Measurements from ENCODE around the gene SLC23A1.

SLC23A1 gene

DNA sequence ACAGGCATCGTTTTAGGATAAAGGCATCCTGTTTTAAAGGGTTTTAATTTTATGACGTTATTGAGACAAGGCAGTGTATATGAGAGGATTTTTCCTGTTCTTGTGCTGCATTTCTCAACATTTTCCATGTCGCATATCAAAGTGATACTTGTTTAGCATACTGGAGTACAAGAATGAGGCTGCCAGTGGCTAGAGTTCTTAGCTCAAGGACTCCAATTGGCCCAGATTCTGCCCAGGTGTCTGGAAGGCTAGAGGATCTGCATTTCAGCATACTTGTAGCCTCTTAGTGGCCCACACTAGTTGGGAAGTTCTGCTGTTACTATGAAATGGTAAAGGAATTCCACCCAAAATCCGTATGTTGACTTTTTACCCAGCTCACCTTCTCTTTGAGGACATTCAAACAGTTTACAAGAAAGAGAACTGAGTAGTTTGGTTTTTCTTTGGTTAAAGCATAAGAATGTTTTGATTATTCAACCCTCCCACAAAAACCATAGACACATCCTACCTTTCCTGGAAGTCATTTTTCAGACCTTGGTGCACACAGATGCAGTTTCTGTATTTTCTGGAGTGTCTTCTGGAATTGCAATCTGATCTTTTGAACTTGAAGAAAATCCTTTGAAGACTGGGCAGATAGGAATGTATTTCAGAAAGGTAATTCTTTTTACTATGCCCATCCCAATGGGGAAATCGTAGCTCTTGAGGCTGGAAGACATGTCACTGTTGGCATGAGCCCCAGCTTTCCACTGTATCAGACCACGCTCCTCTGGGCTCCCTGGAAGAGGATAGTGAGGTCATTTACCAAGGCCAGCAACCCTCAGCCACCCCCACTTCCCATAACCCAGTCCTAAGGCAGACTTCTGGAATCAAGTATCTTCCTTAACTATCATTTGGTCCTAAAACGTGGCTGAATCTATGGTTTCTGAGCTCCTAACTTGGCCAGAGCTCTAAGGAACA lies 11.3 kb downstream of the SLC23A1 start:
- DNase-seq (ENCODE audit: low spot score): no peak
- in situ Hi-C loops (cut with MboI; ENCODE audit: low sequenced_read_pairs, unreplicated experiment): no loop called here
- TF ChIP-seq, protein P1, sequence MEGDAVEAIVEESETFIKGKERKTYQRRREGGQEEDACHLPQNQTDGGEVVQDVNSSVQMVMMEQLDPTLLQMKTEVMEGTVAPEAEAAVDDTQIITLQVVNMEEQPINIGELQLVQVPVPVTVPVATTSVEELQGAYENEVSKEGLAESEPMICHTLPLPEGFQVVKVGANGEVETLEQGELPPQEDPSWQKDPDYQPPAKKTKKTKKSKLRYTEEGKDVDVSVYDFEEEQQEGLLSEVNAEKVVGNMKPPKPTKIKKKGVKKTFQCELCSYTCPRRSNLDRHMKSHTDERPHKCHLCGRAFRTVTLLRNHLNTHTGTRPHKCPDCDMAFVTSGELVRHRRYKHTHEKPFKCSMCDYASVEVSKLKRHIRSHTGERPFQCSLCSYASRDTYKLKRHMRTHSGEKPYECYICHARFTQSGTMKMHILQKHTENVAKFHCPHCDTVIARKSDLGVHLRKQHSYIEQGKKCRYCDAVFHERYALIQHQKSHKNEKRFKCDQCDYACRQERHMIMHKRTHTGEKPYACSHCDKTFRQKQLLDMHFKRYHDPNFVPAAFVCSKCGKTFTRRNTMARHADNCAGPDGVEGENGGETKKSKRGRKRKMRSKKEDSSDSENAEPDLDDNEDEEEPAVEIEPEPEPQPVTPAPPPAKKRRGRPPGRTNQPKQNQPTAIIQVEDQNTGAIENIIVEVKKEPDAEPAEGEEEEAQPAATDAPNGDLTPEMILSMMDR (IDR thresholded peaks at IDR 0.05; ENCODE audit: borderline replicate concordance, control extremely low read depth, extremely low read depth, insufficient read depth, missing control alignments): no peak

DNA sequence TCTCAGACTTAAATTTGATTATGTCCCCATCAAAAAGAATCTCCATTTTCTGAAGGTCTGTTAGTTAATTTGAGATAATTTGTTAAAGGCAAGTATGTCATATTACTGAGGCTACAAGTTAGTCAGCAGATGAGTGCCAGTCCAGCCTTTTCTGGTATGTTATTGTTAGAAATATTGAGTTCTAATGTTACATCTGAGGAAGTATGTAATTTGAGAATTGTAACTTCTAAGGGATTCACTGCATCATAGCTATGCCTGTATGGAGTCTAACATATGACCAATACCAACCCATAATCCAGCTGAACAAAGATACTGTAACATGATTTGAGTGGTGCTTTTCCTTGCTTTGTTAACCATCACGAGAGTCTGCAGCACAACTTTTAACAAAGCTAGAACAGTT lies 13.9 kb downstream of the SLC23A1 start:
- DNase-seq (ENCODE audit: low spot score): no peak
- in situ Hi-C loops (cut with MboI; ENCODE audit: low sequenced_read_pairs, unreplicated experiment): no loop called here
- TF ChIP-seq, protein P1 (IDR thresholded peaks at IDR 0.05; ENCODE audit: borderline replicate concordance, control extremely low read depth, extremely low read depth, insufficient read depth, missing control alignments): no peak

- in situ Hi-C loops (cut with MboI; ENCODE audit: low sequenced_read_pairs, unreplicated experiment): no loop called here
- TF ChIP-seq, protein P1 (IDR thresholded peaks at IDR 0.05; ENCODE audit: borderline replicate concordance, control extremely low read depth, extremely low read depth, insufficient read depth, missing control alignments): no peak
- no peak for DNase-seq (ENCODE audit: low spot score)
Observed at GRCh38 chr5:139368613-139369012, 14.5 kb downstream of the SLC23A1 start.

GRCh38 chr5:139364466-139364865 lies 18.6 kb downstream of the SLC23A1 start:
- DNase-seq (ENCODE audit: low spot score): no peak
- TF ChIP-seq, protein P1 (IDR thresholded peaks at IDR 0.05; ENCODE audit: borderline replicate concordance, control extremely low read depth, extremely low read depth, insufficient read depth, missing control alignments): no peak
- in situ Hi-C loops (cut with MboI; ENCODE audit: low sequenced_read_pairs, unreplicated experiment): no loop called here

GRCh38 chr5:139363937-139364336 lies 19.2 kb downstream of the SLC23A1 start:
- TF ChIP-seq, protein P1 (IDR thresholded peaks at IDR 0.05; ENCODE audit: borderline replicate concordance, control extremely low read depth, extremely low read depth, insufficient read depth, missing control alignments): no peak
- in situ Hi-C loops (cut with MboI; ENCODE audit: low sequenced_read_pairs, unreplicated experiment): no loop called here

DNA sequence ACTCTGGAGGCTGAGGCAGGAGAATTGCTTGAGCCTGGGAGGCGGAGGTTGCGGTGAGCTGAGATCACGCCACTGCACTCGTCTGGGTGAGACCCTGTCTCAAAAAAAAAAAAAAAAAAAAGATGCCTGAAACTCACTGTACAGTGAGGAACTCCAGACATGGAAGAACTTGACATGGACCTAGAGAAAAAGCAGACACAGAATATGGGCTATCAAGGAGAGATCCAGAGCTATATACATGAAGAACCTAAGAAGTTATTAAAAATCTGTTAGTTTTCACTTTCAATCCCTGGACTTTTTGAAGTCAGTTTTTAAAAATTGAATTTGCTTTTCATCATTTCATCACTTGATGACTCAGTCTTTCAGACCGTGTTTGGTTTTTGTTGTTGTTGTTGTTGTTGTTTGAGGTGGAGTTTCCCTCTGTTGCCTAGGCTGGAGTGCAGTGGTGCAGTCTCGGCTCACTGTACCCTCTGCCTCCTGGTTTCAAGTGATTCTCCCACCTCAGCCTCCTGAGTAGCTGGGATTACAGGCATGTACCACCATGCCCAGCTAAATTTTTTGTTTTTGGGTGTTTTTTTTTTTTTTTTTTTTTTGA lies 21.2 kb downstream of the SLC23A1 start:
- TF ChIP-seq, protein P1 (IDR thresholded peaks at IDR 0.05; ENCODE audit: borderline replicate concordance, control extremely low read depth, extremely low read depth, insufficient read depth, missing control alignments): no peak
- DNase-seq (ENCODE audit: low spot score): no peak
- in situ Hi-C loops (cut with MboI; ENCODE audit: low sequenced_read_pairs, unreplicated experiment): no loop called here

More at GRCh38 chr5:139363937-139364336, 19.2 kb downstream of the SLC23A1 start:
- no peak for DNase-seq (ENCODE audit: low spot score)

Measured in GM13976 (cell line).